Brain microvascular endothelial cell (primary cell): ENCODE measurements around the gene EFHC1.

ENCODE experiments used
- DNase-seq: peaks from one replicate; pipeline ENCODE4 v3.0.0-alpha.2; 2020
- H3K27ac ChIP-seq: fragments of 250-450 bp; sonication (Bioruptor Pico); 2 replicates; pipeline ENCODE4 v1.5.1; 2020; ENCODE audit warnings: mild to moderate bottlenecking, moderate library complexity
- H3K27me3 ChIP-seq: fragments of 250-450 bp; sonication (Bioruptor Pico); replicated peaks from 2 replicates; pipeline ENCODE4 v1.5.1; 2020; ENCODE audit warnings: mild to moderate bottlenecking
- H3K36me3 ChIP-seq: fragments of 250-450 bp; sonication (Bioruptor Pico); replicated peaks from 2 replicates; pipeline ENCODE4 v1.5.1; 2020; ENCODE audit warnings: mild to moderate bottlenecking
- H3K4me3 ChIP-seq: 2 replicates; pipeline ENCODE4 v1.5.1; 2011; ENCODE audit warnings: low read depth, mild to moderate bottlenecking, control low read depth, low read length, moderate library complexity
- in situ Hi-C: cut with HindIII; loops from 2 replicates; pipeline ENCODE4 v1.10.0; 2017; ENCODE audit warnings: low sequenced_read_pairs, low pct_ligation_motif_present
- TF ChIP-seq, protein P1 (sequence below): IDR thresholded peaks from 2 replicates; pipeline ENCODE4 v1.5.1; 2011; ENCODE audit warnings: low read depth, mild to moderate bottlenecking, moderate library complexity, low read length, control low read depth, inconsistent platforms; ENCODE audit errors: missing control alignments

EFHC1 gene

DNA sequence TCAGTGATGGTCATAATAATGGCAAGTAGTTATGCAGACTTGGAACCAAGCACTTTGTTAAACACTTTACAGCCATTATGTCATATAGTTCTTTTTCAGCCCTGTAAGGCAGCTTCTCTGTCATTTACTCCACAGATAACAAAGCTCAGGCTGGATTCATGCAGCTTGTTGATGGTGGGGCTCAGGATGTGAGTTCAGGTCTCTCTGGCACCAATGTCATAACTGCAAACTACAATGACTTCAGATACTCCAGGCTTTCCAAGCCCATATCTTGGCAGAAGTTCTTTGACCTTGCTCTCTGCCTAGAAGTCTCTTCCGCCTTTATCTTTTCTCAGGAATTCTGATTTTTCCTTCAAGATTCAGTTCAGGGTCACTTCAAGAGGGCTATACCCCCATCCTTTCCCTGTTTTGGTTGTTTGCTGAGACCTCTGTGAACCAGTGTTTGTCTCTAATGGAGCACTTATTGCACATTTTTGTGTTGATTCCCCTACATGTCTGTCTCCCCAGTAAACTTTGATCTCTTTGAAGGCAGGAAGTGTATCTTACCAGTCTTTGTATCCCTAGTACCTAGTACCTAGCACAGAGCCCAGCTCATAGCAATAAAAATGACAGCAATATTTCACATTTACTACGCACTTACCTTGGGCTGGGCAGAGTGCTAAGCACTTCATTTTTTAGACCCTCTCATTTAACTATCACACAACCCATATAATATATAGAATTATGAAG lies 19.7 kb upstream of the EFHC1 start:
- no peaks in the 10 kb centered on the region for H3K27me3 ChIP-seq
- H3K36me3 ChIP-seq: no peaks in the 10 kb centered on the region
- H3K27ac ChIP-seq: no peak overlapping the region
- H3K4me3 ChIP-seq: no peak overlapping the region
- in situ Hi-C loops: loop anchor here (25.0 kb wide), 1 partner anchor 262 kb away; the partner anchor contains the start of gene TMEM14A
- TF ChIP-seq, protein P1, sequence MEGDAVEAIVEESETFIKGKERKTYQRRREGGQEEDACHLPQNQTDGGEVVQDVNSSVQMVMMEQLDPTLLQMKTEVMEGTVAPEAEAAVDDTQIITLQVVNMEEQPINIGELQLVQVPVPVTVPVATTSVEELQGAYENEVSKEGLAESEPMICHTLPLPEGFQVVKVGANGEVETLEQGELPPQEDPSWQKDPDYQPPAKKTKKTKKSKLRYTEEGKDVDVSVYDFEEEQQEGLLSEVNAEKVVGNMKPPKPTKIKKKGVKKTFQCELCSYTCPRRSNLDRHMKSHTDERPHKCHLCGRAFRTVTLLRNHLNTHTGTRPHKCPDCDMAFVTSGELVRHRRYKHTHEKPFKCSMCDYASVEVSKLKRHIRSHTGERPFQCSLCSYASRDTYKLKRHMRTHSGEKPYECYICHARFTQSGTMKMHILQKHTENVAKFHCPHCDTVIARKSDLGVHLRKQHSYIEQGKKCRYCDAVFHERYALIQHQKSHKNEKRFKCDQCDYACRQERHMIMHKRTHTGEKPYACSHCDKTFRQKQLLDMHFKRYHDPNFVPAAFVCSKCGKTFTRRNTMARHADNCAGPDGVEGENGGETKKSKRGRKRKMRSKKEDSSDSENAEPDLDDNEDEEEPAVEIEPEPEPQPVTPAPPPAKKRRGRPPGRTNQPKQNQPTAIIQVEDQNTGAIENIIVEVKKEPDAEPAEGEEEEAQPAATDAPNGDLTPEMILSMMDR: no peak
- no peak for DNase-seq

DNA sequence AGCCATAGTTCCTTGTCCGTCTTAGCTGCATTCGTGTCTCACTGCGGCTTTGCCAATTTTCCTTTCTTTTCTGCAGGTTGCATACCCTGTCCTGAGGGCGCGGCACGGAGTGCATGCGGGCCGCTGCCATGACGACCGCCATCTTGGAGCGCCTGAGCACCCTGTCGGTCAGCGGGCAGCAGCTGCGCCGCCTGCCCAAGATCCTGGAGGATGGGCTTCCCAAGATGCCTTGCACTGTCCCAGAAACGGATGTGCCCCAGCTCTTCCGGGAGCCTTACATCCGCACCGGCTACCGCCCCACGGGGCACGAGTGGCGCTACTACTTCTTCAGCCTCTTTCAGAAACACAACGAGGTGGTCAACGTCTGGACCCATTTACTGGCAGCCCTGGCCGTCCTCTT lies 17.1 kb upstream of the EFHC1 start:
- Histone ChIP-seq H3K36me3 (no peaks in the 10 kb centered on the region), H3K4me3 (no peak overlapping the region), H3K27me3 (no peaks in the 10 kb centered on the region), H3K27ac (no peak overlapping the region)
- in situ Hi-C loops: loop anchor here (25.0 kb wide), 1 partner anchor 259 kb away; the partner anchor contains the start of gene TMEM14A
- DNase-seq: no peak
- TF ChIP-seq, protein P1: no peak

DNA sequence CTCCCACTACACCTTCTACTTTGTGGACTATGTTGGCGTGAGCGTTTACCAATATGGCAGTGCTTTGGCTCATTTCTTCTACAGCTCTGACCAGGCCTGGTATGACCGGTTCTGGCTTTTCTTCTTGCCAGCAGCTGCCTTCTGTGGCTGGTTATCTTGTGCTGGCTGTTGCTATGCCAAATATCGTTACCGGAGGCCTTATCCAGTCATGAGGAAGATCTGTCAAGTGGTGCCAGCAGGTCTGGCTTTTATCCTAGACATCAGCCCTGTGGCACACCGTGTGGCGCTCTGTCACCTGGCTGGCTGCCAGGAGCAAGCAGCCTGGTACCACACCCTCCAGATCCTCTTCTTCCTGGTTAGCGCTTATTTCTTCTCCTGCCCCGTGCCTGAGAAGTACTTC lies 16.5 kb upstream of the EFHC1 start:
- in situ Hi-C loops: loop anchor here (25.0 kb wide), 1 partner anchor 259 kb away; the partner anchor contains the start of gene TMEM14A
- no peak overlapping the region for H3K27ac ChIP-seq
- no peak overlapping the region for H3K4me3 ChIP-seq
- no peaks in the 10 kb centered on the region for H3K36me3 ChIP-seq
- DNase-seq: no peak
- no peaks in the 10 kb centered on the region for H3K27me3 ChIP-seq
- TF ChIP-seq, protein P1: no peak

DNA sequence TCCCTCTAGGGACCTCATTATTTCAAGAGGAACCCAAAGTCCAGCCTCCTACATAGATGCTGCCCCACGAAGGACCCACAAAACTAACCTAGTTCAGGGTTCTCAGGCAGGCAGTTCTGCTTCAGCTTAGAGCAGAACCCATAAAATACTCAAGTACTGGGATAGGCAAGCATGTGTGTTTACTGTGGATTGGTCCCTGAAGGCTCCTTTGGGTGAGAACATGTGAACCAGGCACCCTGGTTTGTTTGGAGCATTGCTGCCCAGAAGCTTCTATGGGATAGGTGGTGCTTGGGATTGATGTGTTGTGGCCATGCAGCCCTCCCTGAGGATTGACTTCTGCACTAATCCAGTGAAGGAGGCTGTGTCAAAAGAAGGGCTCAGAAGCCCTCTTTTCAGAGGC lies 14.9 kb upstream of the EFHC1 start:
- TF ChIP-seq, protein P1: no peak
- no peaks in the 10 kb centered on the region for H3K36me3 ChIP-seq
- no peaks in the 10 kb centered on the region for H3K27me3 ChIP-seq
- no peak overlapping the region for H3K27ac ChIP-seq
- no peak for DNase-seq
- in situ Hi-C loops: loop anchor here (25.0 kb wide), 1 partner anchor 257 kb away; the partner anchor contains the start of gene TMEM14A
- H3K4me3 ChIP-seq: no peak overlapping the region

DNA sequence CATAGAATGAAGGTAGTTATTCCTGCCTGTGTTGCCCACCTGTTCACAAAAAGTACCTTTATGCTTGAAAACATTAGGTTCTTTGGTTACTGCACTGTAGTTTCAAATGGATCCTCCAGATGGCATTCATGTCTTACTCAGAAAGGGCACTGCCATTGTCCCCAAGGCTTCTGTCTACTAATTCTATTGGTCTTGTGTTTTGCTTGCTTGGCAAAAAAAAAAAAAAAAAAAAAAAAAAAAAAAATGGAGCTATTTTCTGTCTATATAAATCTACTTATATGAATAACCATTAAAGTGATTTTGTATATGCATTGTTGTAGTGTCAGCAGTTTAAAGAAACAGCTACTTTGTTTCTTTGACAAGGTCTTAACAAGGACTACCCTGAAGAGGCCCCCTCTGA lies 12.7 kb upstream of the EFHC1 start:
- H3K4me3 ChIP-seq: no peak overlapping the region
- no peak overlapping the region for H3K27ac ChIP-seq
- peak; percentile 44 for DNase-seq
- H3K36me3 ChIP-seq: no peaks in the 10 kb centered on the region
- no peaks in the 10 kb centered on the region for H3K27me3 ChIP-seq
- in situ Hi-C loops: loop anchor here (25.0 kb wide), 1 partner anchor 255 kb away; the partner anchor contains the start of gene TMEM14A
- TF ChIP-seq, protein P1: peak; percentile 60
